Effector CD4-positive, alpha-beta T cell (primary cell): ENCODE data around the gene FSD1L.

ENCODE experiments used
- DNase-seq: peaks from one replicate; pipeline ENCODE4 v3.0.0-alpha.2; 2020

Gene FSD1L

GRCh38 chr9:105436783-105437182, 11.1 kb upstream of the FSD1L start:
- DNase-seq, result no peak

GRCh38 chr9:105437704-105438103, 10.1 kb upstream of the FSD1L start:
- no peak for DNase-seq

GRCh38 chr9:105438141-105438806, 9.6 kb upstream of the FSD1L start:
- DNase-seq, result no peak

GRCh38 chr9:105439428-105439827, 8.4 kb upstream of the FSD1L start:
- no peak for DNase-seq

GRCh38 chr9:105441616-105442160, 6.1 kb upstream of the FSD1L start:
- DNase-seq, result no peak

- no peak for DNase-seq
Observed at GRCh38 chr9:105443121-105443520, 4.7 kb upstream of the FSD1L start.

- DNase-seq, result no peak
Observed at GRCh38 chr9:105444130-105444529, 3.7 kb upstream of the FSD1L start.

GRCh38 chr9:105445203-105445881, 2.5 kb upstream of the FSD1L start:
- no peak for DNase-seq

GRCh38 chr9:105447386-105447813, 434 bp upstream of the FSD1L start:
- no peak for DNase-seq

- DNase-seq, result no peak
Observed at GRCh38 chr9:105449081-105449480, 1.2 kb downstream of the FSD1L start.

- DNase-seq, result no peak
Observed at GRCh38 chr9:105452185-105452584, 4.4 kb downstream of the FSD1L start.

GRCh38 chr9:105455836-105456475, 8.1 kb downstream of the FSD1L start:
- DNase-seq, result no peak

- no peak for DNase-seq
Observed at GRCh38 chr9:105457560-105458294, 9.9 kb downstream of the FSD1L start.

GRCh38 chr9:105458404-105458803, 10.6 kb downstream of the FSD1L start:
- DNase-seq, result no peak

- no peak for DNase-seq
Observed at GRCh38 chr9:105459336-105459735, 11.5 kb downstream of the FSD1L start.

GRCh38 chr9:105466898-105467455, 19.1 kb downstream of the FSD1L start:
- DNase-seq, result no peak

- DNase-seq, result no peak
Observed at GRCh38 chr9:105468875-105469274, 21.0 kb downstream of the FSD1L start.

GRCh38 chr9:105473221-105473620, 25.4 kb downstream of the FSD1L start:
- no peak for DNase-seq

GRCh38 chr9:105475302-105475701, 27.5 kb downstream of the FSD1L start:
- DNase-seq, result no peak

- DNase-seq, result no peak
Observed at GRCh38 chr9:105479846-105480245, 32.0 kb downstream of the FSD1L start.

GRCh38 chr9:105483618-105484017, 35.8 kb downstream of the FSD1L start:
- no peak for DNase-seq

- no peak for DNase-seq
Observed at GRCh38 chr9:105484226-105484625, 36.4 kb downstream of the FSD1L start.

GRCh38 chr9:105485131-105485530, 37.3 kb downstream of the FSD1L start:
- DNase-seq, result no peak
